ENCODE results near the gene REV3L.

Gene REV3L

GRCh38 chr6:111418971-111419693 lies 63.9 kb downstream of the REV3L start:
- DNase-seq (ENCODE audit: low read depth): no peak

GRCh38 chr6:111417946-111418345 lies 65.1 kb downstream of the REV3L start:
- DNase-seq (ENCODE audit: low read depth): no peak

- no peak for DNase-seq (ENCODE audit: low read depth)
Measured at GRCh38 chr6:111417181-111417585, 65.8 kb downstream of the REV3L start.

- DNase-seq (ENCODE audit: low read depth): no peak
Measured at GRCh38 chr6:111416529-111416928, 66.5 kb downstream of the REV3L start.

- DNase-seq (ENCODE audit: low read depth): no peak
Measured at GRCh38 chr6:111414373-111414772, 68.6 kb downstream of the REV3L start.

- DNase-seq (ENCODE audit: low read depth): no peak
Measured at GRCh38 chr6:111411978-111412566, 70.9 kb downstream of the REV3L start.

GRCh38 chr6:111411046-111411445 lies 72.0 kb downstream of the REV3L start:
- no peak for DNase-seq (ENCODE audit: low read depth)

- DNase-seq (ENCODE audit: low read depth): no peak
Measured at GRCh38 chr6:111410371-111410770, 72.6 kb downstream of the REV3L start.

- no peak for DNase-seq (ENCODE audit: low read depth)
Measured at GRCh38 chr6:111409430-111409829, 73.6 kb downstream of the REV3L start.

GRCh38 chr6:111407686-111408085 lies 75.3 kb downstream of the REV3L start:
- DNase-seq (ENCODE audit: low read depth): no peak

GRCh38 chr6:111406200-111406721 lies 76.8 kb downstream of the REV3L start:
- no peak for DNase-seq (ENCODE audit: low read depth)

- DNase-seq (ENCODE audit: low read depth): no peak
Measured at GRCh38 chr6:111403388-111403787, 79.6 kb downstream of the REV3L start.

GRCh38 chr6:111399626-111400025 lies 83.4 kb downstream of the REV3L start:
- DNase-seq (ENCODE audit: low read depth): no peak

- DNase-seq (ENCODE audit: low read depth): no peak
Measured at GRCh38 chr6:111388681-111389080, 94.3 kb downstream of the REV3L start.

GRCh38 chr6:111382476-111383294 lies 100.3 kb downstream of the REV3L start:
- DNase-seq (ENCODE audit: low read depth): no peak

GRCh38 chr6:111381728-111382127 lies 101.3 kb downstream of the REV3L start:
- no peak for DNase-seq (ENCODE audit: low read depth)

- DNase-seq (ENCODE audit: low read depth): no peak
Measured at GRCh38 chr6:111381123-111381522, 101.9 kb downstream of the REV3L start.

- no peak for DNase-seq (ENCODE audit: low read depth)
Measured at GRCh38 chr6:111379831-111380230, 103.2 kb downstream of the REV3L start.

GRCh38 chr6:111379302-111379701 lies 103.7 kb downstream of the REV3L start:
- no peak for DNase-seq (ENCODE audit: low read depth)

- no peak for DNase-seq (ENCODE audit: low read depth)
Measured at GRCh38 chr6:111377558-111378120, 105.4 kb downstream of the REV3L start.

GRCh38 chr6:111367393-111368088 lies 115.5 kb downstream of the REV3L start:
- DNase-seq (ENCODE audit: low read depth): no peak

GRCh38 chr6:111361648-111362047 lies 121.4 kb downstream of the REV3L start:
- DNase-seq (ENCODE audit: low read depth): no peak

Data from HS-27A (cell line).